Liver (tissue), 3 donors: ENCODE results near the gene TMEM178B.

Source experiments
- CTCF ChIP-seq: fragments of 150-350 bp; IDR thresholded peaks from 2 replicates; pipeline ENCODE4 v1.5.1; 2017; ENCODE audit warnings: improper control_type of control experiment, low read depth, low read length; ENCODE audit not compliant: missing input control
- EGR1 ChIP-seq, 2 donors: IDR thresholded peaks; 2 replicates each; pipeline ENCODE4 v1.6.1; 2016 to 2018; ENCODE audit warnings: antibody characterized with exemption in 2 of 2, low read depth in 2 of 2
- GABPA ChIP-seq, 2 donors: IDR thresholded peaks in 1 of 2; conservative IDR thresholded peaks in 1 of 2; 2 replicates each; pipeline ENCODE4 v1.6.1; 2016; ENCODE audit warnings: antibody characterized with exemption in 2 of 2, mild to moderate bottlenecking in 1 of 2, moderate library complexity in 1 of 2
- JUND ChIP-seq, 2 donors: IDR thresholded peaks; 2 replicates each; pipeline ENCODE4 v1.6.1; 2016; ENCODE audit warnings: antibody characterized with exemption in 2 of 2
- MAX ChIP-seq: IDR thresholded peaks from 2 replicates; pipeline ENCODE4 v1.6.1; 2016; ENCODE audit warnings: antibody characterized with exemption
- RAD21 ChIP-seq, 2 donors: IDR thresholded peaks; 2 replicates each; pipeline ENCODE4 v1.6.1; 2016; ENCODE audit warnings: antibody characterized with exemption in 2 of 2, mild to moderate bottlenecking in 2 of 2
- REST ChIP-seq: IDR thresholded peaks from 2 replicates; pipeline ENCODE4 v1.6.1; 2016; ENCODE audit warnings: antibody characterized with exemption, mild to moderate bottlenecking
- TAF1 ChIP-seq: conservative IDR thresholded peaks from 2 replicates; pipeline ENCODE4 v1.6.1; 2016; ENCODE audit warnings: antibody characterized with exemption, mild to moderate bottlenecking
- donor health status: healthy.
- donor health status: healthy.

- TF ChIP-seq CTCF (no peak), RAD21 (IDR thresholded peaks at IDR 0.05) (no peak), JUND (IDR thresholded peaks at IDR 0.05) (no peak), EGR1 (IDR thresholded peaks at IDR 0.05; ENCODE audit: low read depth in 2 of 2) (no peak), TAF1 (no peak), MAX (no peak), REST (no peak), GABPA (IDR thresholded peaks at IDR 0.05 in 1 of 2, conservative IDR thresholded peaks at IDR 0.05 in 1 of 2) (no peak)
These were observed 251.0 kb downstream of the TMEM178B start for GRCh38 chr7:141324870-141325269.
